Activated CD4-positive, alpha-beta T cell treated with anti-CD3 and anti-CD28 coated beads for 48 hours (primary cell): ENCODE measurements around the gene PREB.

Experiments used
- DNase-seq: peaks from one replicate; pipeline ENCODE4 v3.0.0-alpha.2; 2020

PREB gene

GRCh38 chr2:27152102-27152795 is 17.8 kb upstream of the PREB start:
- no peak for DNase-seq

GRCh38 chr2:27150639-27151230 is 16.3 kb upstream of the PREB start:
- no peak for DNase-seq

GRCh38 chr2:27149570-27150405 is 15.4 kb upstream of the PREB start:
- no peak for DNase-seq

- DNase-seq = no peak
These were observed 14.5 kb upstream of the PREB start, which contains the start of gene TCF23 for GRCh38 chr2:27148801-27149439. Gene TCF23, plus strand, starts transcription at chr2:27149004. Its CDS starts 130 bp downstream, at chr2:27149134.

- DNase-seq = no peak
These were observed 13.5 kb upstream of the PREB start for GRCh38 chr2:27147935-27148334.

GRCh38 chr2:27145682-27146081 is 11.2 kb upstream of the PREB start:
- no peak for DNase-seq

- no peak for DNase-seq
These were observed 8.8 kb upstream of the PREB start for GRCh38 chr2:27143285-27143684.

GRCh38 chr2:27139310-27139709 is 4.9 kb upstream of the PREB start, which contains the start of gene PRR30:
Gene PRR30, minus strand, starts transcription at chr2:27139410. Its CDS starts 1,081 bp downstream, at chr2:27138329.
- DNase-seq = no peak

- no peak for DNase-seq
These were observed 3.7 kb upstream of the PREB start for GRCh38 chr2:27138111-27138510.

GRCh38 chr2:27137322-27137935 is 3.0 kb upstream of the PREB start:
- no peak for DNase-seq

GRCh38 chr2:27136751-27137150 is 2.3 kb upstream of the PREB start:
- no peak for DNase-seq

- no peak for DNase-seq
These were observed 1.1 kb upstream of the PREB start for GRCh38 chr2:27135478-27135955.

GRCh38 chr2:27134781-27135477 is 493 bp upstream of the PREB start:
- DNase-seq = no peak

- DNase-seq = peak; percentile 48
These were observed 1.1 kb downstream of the PREB start for GRCh38 chr2:27133195-27133875.

GRCh38 chr2:27131429-27131828 is 3.0 kb downstream of the PREB start:
- DNase-seq = no peak

- no peak for DNase-seq
These were observed 4.0 kb downstream of the PREB start for GRCh38 chr2:27130396-27130795.

GRCh38 chr2:27128668-27129571 is 5.5 kb downstream of the PREB start:
- no peak for DNase-seq

GRCh38 chr2:27127883-27128667 is 6.4 kb downstream of the PREB start:
- no peak for DNase-seq

- DNase-seq = no peak
These were observed 8.2 kb downstream of the PREB start for GRCh38 chr2:27126252-27126710.
